ENCODE measurements around the gene ANTXR1. TPM values are rescaled to one million over a fixed set of nuclear protein-coding genes. Genes with fewer than 3 reads are reported as not detected.
"Not testable (repeated sequence)": the region's sequence is repeated elsewhere in the genome, so short reads cannot be mapped to it uniquely, and the experiment has no call there.

Gene ANTXR1
- polyA plus RNA-seq, 4 donors, result 70.5 to 278 (median 108) TPM

DNA sequence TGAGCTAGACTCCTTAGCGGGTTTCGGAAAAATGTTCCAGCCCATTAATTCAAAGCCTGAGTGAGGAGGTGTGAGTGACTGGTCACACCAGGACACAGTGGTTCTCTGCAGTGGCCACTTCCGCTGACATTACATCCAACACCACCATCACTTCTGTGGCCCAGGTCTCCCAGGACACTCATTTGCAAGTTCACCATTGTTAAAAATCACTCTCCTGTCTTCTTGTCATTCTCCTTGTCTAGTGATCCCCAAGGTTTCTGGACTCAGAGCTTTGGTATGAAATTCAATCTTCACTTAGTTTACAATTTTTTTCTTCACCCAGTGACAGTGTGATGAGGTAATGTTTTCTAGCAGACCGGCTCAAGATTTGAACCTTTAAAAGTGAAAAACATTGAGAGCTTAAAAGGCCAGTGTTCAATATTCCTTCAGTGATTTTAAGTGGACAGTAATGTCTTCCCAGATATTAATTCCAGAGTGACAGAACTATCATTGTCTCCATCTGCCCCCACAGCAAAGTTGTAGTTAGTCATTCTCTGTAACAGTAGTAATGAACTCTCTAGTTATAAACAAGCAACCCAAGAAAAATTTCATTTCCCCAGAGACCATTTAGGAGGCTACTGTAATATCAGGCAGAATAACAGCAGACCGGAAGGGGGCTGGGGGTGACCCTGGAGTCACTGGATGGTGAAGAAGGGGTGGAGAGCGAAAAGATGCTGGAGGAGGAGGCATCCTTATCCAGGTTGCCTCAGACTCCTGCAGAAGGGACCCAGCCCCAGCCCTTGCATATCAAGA is 209.2 kb downstream of the ANTXR1 start:
- DNase-seq (ENCODE audit: low read depth in 4 of 4, low spot score in 3 of 4), result no peak

DNA sequence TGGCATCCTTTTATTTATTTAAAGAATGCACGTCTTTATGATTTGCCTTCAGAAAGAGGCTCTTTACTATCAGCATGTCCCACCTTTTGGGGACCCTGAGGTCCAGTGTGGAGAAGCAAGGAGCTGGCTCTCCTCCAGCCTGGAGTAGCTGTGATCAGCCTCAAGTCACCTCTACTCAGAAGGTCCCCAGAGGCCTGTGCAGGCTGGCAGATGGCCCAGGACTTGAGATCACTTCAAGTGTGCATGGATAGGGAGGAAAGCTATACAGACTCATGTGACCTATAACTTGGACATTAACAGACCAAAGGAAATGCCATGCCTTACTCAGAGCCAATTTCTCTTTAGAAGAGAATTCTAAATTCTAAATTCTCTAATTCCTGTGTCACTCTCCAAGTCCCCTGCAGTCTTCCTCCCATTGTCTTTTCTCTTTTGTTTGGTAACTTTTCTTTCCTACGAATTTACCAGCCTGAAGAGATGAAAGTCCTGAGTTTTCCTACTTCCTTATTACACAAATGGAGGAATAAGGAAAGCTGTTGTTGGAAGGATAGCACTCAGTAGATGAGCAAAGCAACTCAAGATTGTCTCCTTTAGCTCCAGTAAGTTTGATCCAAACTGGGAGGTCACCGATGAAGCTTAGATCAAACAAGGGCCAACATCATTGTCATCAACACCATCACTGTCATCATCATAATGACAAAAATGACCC is 210.1 kb downstream of the ANTXR1 start:
- DNase-seq (ENCODE audit: low read depth in 4 of 4, low spot score in 3 of 4), result no peak

DNA sequence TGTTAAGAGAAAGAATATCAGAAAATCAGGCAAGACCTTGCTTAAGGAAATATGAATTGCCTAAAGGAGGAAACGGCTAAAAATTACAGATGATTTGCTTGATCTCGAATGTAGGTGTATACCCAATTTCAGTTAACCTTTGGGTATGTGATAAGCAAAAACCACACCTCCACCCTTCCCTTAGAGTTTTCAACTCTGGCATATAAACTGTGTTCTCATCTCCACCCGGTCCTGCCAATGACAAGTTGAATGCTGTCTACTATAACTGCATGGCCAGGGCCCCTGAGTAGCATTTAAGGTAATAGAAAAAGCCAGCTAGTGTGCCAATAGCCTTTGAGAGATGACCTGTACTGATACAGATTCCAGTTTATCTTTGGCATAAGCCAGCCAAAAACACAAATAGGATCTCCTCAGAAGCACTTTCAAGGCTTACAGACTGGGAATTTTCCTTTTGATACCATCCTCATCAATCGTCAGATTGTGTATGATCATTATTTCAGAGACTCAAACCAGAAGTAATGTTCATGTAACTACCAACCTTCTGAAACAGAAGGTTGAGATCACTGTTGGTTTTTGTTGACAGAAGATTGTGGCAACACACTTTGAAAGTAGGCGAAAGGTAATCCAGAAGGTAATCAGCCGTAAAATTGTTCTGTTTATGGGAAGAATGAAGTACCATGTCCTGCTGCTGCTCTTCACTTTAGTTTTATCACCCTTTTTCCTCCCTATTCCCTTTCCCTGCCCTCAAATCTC is 211.0 kb downstream of the ANTXR1 start:
- DNase-seq (ENCODE audit: low read depth in 4 of 4, low spot score in 3 of 4), result no peak

DNA sequence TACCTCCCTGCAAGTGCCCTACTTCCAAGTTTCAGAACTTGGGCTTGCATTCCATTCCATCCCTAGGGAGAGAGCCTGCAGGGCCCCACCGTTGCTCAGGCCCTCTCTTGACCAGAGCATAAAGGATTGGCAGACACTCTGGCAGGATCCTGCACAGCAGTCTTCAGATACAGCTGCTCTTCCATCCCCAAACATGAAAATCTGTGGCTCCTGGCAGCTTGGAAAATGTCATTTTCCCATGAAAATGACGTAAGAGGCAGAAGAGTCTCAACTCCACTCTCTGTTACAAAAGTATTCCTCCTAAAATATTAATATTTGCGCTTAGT is 211.5 kb downstream of the ANTXR1 start:
- DNase-seq (ENCODE audit: low read depth in 4 of 4, low spot score in 3 of 4), result no peak

DNA sequence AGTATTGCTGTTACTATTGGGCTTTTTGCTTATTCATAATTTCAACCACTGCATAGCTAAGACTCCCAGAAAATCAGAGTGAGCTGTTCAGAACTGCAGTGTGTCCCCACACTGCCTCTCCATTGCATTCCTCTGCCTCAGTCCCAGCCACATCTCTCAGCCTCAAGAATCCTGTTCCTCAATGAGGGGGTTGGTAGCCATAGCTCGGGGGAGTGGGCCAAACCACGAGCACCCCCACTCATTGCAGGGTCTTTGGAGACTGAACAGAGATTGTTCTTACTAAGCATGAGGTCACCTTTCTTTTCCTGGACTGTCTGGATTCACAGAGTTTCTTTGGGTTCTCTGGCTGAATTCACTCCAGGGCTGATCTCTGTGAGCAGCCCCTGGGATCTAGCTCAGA is 213.0 kb downstream of the ANTXR1 start:
- DNase-seq (ENCODE audit: low read depth in 4 of 4, low spot score in 3 of 4), result no peak

DNA sequence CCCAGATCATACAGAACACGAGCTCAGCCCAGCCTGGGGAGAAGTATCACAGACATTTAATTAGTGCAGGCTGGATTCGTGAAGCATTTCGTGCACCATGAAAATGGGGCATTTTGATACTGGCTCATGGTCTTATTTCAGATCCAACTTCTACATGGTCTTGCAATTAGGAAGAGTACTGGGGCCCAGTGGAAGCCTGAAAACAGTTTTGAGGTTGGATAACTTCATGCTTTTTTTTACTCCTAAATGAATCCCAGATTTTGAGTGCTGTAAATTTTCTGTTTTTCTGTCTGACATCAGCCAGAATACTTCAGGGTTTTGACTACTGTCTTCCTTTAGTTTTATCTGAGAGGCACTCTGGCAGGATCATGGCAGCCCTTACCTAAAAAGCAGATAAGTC is 213.9 kb downstream of the ANTXR1 start:
- DNase-seq (ENCODE audit: low read depth in 4 of 4, low spot score in 3 of 4), result no peak

DNA sequence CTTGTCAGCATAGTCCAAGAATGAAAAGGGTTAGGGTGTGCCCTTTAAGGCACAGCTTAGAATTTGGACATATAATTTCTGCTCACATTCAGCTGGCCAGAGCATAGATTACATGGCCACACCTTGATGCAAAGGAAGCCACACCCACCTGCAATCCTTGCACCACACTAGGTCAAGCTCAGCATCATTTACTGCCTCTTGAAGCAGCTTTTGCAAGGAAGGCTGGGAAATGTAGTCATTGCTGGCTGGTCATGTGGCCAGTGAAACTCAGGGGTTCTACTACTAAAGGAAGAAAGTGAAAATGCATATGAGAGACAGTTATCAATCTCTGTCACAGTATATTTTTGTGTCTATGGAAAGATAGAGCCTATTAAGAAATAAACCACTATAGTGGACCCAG is 214.7 kb downstream of the ANTXR1 start:
- DNase-seq (ENCODE audit: low read depth in 4 of 4, low spot score in 3 of 4), result no peak

DNA sequence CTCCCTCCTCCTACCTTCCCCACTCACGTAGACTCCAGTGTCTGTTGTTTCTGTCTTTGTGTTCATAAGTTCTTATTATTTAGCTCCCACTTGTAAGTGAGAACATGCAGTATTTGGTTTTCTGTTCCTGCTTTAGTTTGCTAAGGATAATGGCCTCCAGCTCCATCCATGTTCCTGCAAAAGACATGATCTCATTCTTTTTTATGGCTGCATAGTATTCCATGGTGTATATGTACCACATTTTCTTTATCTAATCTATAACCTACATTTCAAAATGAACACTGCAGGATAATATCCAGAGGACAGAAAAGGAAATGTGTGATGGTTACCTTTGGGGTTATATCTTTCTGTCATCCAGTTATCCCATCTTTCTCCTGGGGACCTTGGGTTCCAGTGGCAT is 218.0 kb downstream of the ANTXR1 start:
- DNase-seq (ENCODE audit: low read depth in 4 of 4, low spot score in 3 of 4), result not testable (repeated sequence)

DNA sequence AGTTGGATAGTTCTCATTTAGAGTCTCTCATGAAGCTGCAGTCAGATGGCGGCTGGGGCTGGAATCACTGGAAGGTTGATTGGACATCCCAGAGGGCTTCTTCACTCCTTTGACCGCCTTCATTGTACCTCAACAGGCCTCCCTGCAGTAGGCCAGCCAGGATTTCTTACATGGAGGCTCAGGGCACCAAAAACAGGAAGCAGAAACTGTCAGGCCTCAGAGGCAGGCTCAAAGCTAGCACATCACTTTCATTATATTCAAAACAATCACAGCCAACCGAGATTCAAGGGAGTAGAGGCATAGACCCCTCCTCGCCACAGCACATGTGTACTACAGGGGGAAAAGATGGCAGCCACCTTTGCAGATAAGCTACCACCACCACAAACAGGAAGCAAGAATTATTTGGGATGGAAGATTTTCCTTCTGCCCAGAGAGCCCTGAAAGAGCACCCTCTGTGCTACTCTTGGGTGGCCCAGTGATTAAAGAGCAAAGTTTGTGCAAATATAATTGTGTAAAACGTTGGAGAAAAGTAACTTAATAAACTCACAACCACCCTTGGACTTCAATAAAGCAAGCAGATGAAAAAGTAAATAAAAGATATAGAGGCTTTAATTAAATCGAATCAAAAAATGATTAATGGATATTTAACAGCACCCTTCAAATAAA is 218.8 kb downstream of the ANTXR1 start:
- no peak for DNase-seq (ENCODE audit: low read depth in 4 of 4, low spot score in 3 of 4)

DNA sequence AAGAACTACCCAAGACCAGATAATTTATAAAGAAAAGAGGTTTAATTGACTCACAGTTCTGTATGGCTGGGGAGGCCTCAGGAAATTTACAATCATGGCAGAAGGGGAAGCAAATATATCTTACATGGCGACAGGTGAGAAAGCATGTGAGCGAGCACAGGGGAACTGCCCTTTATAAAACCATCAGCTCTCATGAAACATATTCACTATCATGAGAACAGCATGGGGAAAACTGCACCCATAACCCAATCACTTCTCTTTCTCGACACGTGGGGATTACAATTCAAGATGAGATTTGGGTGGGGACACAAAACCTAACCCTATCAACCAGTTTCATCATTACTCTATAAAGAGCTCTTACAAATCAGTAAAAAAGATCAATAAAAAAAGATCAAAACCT is 222.9 kb downstream of the ANTXR1 start:
- not testable (repeated sequence) for DNase-seq (ENCODE audit: low read depth in 4 of 4, low spot score in 3 of 4)

DNA sequence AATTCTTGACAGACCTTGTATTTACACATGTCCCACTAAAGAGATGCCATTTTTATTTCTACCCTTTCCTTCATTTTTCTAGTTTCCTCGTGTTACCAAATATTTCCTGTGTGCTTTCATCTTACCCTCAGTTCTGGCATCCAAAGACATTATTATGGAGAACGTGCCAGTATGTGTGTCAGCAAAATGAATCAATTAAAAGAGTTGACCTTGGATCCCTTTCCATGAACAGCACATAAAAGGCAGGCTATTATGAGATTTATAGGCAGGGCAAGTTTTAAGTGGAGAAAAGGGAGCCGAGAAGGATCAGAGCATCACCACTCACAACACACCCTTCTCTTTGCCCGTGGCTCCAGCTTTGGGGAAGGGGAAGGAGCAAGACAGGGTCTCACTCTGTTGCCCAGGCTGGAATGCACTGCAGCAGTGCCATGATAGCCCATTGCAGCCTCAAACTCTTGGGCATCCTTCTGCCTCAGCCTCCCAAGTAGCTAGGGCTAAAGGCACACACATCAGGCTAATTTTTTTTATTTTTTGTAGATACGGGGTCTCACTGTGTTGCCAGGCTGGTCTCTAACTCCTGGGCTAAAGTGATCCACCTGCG is 224.2 kb downstream of the ANTXR1 start:
- DNase-seq (ENCODE audit: low read depth in 4 of 4, low spot score in 3 of 4), result no peak

DNA sequence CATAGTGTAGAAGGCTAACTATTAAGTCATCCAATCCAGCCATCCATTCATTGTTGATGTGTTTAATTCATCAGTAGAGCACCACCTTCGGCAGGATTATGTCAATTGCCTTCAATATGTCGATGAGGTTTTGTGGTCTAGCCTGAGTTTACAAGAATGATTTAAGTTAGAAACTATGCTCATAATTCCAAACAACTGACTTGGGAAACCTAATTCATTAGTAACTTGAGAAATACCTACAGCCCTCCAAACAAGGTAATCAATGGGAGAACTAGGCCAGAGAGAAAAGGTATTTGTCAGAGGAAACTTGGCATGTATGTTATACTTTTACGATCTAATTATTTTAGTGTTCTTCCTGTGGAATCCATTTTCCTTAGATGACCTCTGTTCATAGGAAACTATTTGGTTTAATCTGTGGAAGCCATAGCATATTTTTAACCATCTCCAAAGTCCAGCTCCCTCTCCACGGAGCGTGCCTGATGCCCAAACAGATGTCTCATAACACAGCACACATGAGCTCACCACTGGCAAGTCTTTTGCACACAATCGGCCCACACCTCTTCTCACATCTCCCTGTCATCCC is 225.6 kb downstream of the ANTXR1 start:
- no peak for DNase-seq (ENCODE audit: low read depth in 4 of 4, low spot score in 3 of 4)

DNA sequence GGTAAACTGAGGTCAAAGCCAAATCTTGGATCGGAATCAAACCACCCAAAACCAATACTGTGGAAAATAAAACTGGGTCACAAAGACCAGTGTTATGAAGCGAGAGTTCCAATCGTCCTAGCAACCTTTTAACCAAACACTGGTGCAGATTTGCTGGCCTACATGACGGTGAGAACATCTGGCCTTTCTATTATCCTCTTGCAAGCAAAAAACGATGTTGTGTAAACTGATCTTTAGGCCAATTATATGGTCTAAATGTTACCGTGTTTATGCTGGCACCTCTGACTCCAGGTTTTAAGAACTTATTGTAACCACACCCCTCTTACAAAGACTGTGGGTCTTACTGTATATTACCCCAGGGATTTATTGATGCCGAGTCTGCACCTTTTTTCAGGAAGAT is 228.1 kb downstream of the ANTXR1 start:
- DNase-seq (ENCODE audit: low read depth in 4 of 4, low spot score in 3 of 4), result no peak

DNA sequence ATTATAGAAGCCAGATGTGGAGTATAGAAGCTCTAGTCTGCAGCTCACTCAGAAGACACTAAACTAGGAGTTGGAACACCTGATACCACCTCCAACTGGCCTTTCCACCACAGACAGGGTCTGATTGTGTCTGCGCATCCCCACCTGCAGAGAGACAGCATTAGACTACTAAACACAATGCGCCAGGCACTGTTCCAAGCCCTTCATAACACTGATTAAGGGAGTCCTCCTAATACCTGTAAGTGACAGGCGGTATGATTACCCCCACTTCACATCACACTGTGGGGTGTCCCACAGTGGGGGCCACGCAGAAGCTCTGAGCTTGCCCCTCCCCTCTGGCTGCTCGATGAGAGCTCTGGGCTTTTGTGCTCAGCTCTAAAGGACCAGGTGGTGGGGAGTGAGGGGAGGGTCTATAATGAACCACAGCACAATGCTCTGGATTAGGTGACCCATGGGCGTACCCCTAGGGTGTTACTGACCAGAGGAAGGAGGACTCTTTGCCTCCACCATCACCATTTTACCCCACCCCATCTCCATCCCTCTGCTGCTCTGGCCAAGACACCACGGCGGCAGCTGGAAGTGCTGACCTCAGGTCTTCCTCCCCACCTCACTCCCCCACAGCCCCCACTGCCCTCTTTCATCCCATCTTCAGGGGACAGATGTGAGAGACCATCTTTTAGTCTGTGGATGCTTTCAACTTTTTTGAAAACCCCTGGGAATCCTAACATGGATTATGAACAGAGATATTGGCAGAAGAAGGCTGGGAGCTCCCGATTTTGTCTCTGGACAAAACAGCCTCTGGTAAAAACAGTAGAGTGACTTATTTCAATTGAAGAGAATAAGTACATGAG is 228.9 kb downstream of the ANTXR1 start:
- DNase-seq (ENCODE audit: low read depth in 4 of 4, low spot score in 3 of 4), result no peak

DNA sequence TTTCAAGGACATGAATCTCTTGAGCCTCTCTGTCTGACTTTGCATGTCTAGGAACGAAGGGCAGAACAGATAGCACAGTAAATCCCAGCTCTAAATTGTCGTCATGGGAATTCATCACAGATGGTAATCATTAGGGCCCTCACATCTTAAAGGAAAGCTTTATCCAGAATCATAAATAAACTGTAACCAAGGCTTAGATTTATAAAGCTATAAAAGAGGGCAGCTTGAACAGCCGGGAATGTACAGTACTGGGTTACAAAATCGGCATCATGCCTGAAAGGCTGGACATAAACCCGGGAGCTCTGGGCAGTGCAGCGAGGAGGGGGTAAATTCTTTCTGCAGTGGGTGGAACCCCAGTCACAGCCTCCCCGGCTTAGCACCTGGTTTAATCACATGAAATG is 229.7 kb downstream of the ANTXR1 start:
- DNase-seq (ENCODE audit: low read depth in 4 of 4, low spot score in 3 of 4), result peak; percentile 54 to 67 (median 62)

DNA sequence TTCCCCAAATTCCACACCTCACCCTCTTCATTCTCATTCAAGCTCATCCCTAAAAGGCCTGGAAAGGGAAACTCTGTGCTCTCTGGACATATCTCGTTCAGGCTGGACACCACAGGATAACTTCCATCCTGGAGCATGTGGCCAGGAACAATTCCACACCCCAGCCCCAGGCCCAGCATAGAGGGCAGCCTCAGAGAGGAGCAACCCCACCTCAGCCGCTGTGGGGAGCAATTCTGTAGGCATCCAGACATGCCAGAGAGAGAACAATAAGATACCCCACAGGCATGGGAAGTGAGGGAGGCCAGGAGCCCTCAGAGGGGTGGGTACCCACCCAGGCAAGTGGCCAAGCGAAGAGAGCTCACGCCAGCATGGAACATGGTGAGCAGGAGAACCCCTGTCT is 230.7 kb downstream of the ANTXR1 start:
- DNase-seq (ENCODE audit: low read depth in 4 of 4, low spot score in 3 of 4), result no peak

DNA sequence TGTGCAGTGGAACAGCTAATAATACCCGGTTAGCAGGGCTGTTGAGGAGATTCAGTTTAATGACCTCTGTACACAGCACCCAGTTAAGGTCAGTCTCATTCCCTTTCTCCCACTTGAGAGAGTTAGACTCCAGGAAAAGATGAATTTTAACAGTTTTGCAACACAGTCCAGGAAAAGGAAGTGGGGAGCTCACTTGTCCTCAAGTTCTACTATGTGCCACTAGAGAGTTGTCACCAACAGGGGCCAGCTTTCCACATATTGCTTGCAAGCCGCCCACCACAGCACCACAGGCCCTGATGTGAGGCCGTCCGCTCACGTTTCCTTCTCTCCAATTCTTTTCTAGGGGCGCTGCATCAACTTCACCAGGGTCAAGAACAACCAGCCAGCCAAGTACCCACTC is 231.9 kb downstream of the ANTXR1 start:
- DNase-seq (ENCODE audit: low read depth in 4 of 4, low spot score in 3 of 4), result no peak

DNA sequence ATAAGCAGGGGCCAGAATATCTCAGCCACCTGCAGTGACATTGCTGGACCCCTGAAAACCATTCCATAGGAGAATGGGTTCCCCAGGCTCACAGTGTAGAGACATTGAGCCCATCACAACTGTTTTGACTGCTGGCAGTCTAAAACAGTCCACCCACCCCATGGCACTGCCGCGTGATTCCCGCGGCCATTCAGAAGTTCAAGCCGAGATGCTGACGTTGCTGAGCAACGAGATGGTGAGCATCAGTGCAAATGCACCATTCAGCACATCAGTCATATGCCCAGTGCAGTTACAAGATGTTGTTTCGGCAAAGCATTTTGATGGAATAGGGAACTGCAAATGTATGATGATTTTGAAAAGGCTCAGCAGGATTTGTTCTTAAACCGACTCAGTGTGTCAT is 234.6 kb downstream of the ANTXR1 start:
- DNase-seq (ENCODE audit: low read depth in 4 of 4, low spot score in 3 of 4), result no peak

DNA sequence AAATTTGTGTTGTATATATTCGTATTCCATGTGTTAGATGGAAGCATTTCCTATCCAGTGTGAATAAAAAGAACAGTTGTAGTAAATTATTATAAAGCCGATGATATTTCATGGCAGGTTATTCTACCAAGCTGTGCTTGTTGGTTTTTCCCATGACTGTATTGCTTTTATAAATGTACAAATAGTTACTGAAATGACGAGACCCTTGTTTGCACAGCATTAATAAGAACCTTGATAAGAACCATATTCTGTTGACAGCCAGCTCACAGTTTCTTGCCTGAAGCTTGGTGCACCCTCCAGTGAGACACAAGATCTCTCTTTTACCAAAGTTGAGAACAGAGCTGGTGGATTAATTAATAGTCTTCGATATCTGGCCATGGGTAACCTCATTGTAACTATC is 235.3 kb downstream of the ANTXR1 start:
- DNase-seq (ENCODE audit: low read depth in 4 of 4, low spot score in 3 of 4), result no peak

DNA sequence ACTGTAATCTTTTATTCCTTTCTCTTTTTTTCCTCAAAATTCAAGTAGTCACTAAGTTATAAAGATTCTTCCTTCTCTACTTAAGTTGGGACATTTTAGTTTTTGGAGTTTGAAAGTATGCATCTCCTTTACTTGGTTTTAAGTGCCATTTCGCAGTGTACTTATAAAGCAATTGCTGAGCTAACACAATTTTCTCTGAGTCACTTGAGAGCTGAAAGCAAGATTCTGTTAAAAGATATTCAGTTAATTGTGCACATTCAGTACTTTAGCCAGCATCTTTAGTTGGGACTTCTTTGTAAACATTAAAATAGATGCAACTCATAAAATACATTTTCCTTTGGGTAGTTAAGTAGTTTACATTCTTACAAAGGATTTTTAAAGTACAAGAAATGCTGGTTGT is 238.0 kb downstream of the ANTXR1 start:
- DNase-seq (ENCODE audit: low read depth in 4 of 4, low spot score in 3 of 4), result no peak
